Heart left ventricle (tissue), 13 donors: ENCODE measurements around the gene U2AF1L4.

Experiments used
- CTCF ChIP-seq, 12 donors: fragments of 200-600 bp; sonication (generic) in 4 of 12; IDR thresholded peaks; one replicate each; pipeline versions ENCODE4 v1.5.0 to v1.8.0; 2018 to 2022; ENCODE audit warnings: antibody characterized with exemption in 12 of 12, mild to moderate bottlenecking in 5 of 12
- POLR2A ChIP-seq, 2 donors: fragments of 450-650 bp; IDR thresholded peaks; one replicate each; pipeline ENCODE4 v1.6.1; 2017; ENCODE audit warnings: antibody characterized with exemption in 2 of 2, mild to moderate bottlenecking in 2 of 2, moderate library complexity in 2 of 2
- donor health status: ischemic (EF 13 %, LVEDD 7.1; RV severe dilation, severe dysfunction).
- donor health status: DM: no; HTN: yes; CAD: no.
- donor health status: DM: no; HTN: no; CAD: no.
- donor health status: ischemic (EF 25% LVEDD 6.9; RV normal size, moderate dysfunction).
- donor health status: ischemic (EF 25% LVEDD 5.7; RV mildly dilated, moderate dysfunction).
- donor health status: ischemic (EF 35%, LVEDD 5.7; RV mildly dilated, moderate dysfunction).
- donor health status: nonischemic (EF 11% LVEDD 7.7; RV severe dilation, severe dysfunction).
- donor health status: DM: yes; HTN: yes; CAD: no.
- donor health status: PGD.
- donor health status: ischemic (EF 29% LVEDD 5.4; RV normal size, mild dysfunction).
- donor health status: nonischemic (EF 23%, LVEDD 6.1; RV moderate dilation, normal function).

DNA sequence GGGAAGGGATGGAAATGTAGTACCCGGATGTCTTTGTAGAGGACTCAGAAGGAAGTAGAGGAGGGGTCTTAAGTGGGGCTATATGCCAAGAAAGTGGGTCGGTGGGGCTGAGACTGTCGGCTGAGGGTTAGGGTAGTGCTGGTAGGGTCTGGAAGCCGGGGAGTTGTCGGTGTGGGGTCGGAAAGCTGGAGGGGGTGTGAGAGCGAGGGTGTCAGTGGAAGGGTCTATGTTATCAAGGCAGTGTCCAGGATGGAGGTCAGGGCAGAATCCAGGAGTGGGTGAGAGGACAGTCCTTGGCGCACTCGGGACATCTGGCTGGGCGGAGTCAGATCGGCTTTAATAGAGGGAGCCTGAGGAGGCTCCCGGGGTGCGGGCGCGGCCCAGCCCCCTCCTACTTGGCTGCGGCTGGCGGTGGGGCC lies 9.9 kb upstream of the U2AF1L4 start:
- TF ChIP-seq CTCF (IDR thresholded peaks at IDR 0.05) (no peak), POLR2A (IDR thresholded peaks at IDR 0.05) (no peak)
